T-helper 2 cell (primary cell): Measurements from ENCODE around the gene EPHB6.
A peak's percentile ranks its signal among the peaks of the same experiment; 100 is the strongest.

ENCODE experiments used
- DNase-seq, 5 experiments: peaks; one replicate each; pipeline versions ENCODE4 v3.0.0 to v3.0.0-alpha.2; 2012 to 2022

The EPHB6 gene

GRCh38 chr7:142864980-142865747 is 10.3 kb downstream of the EPHB6 start:
- DNase-seq: no peak

- DNase-seq: no peak
Observed at GRCh38 chr7:142865766-142866165, 10.9 kb downstream of the EPHB6 start.

GRCh38 chr7:142866361-142867096 is 11.7 kb downstream of the EPHB6 start:
- DNase-seq: no peak

- no peak for DNase-seq
Observed at GRCh38 chr7:142867097-142867378, 12.2 kb downstream of the EPHB6 start.

GRCh38 chr7:142867398-142868187 is 12.7 kb downstream of the EPHB6 start:
- no peak for DNase-seq

- DNase-seq: no peak
Observed at GRCh38 chr7:142868188-142868985, 13.5 kb downstream of the EPHB6 start.

GRCh38 chr7:142868986-142869415 is 14.1 kb downstream of the EPHB6 start:
- DNase-seq: no peak

GRCh38 chr7:142869434-142869833 is 14.6 kb downstream of the EPHB6 start:
- DNase-seq: no peak

- no peak for DNase-seq
Observed at GRCh38 chr7:142870147-142870559, 15.3 kb downstream of the EPHB6 start.

GRCh38 chr7:142870566-142871259 is 15.8 kb downstream of the EPHB6 start:
- no peak for DNase-seq

- DNase-seq: no peak
Observed at GRCh38 chr7:142871260-142872105, 16.6 kb downstream of the EPHB6 start.

- no peak for DNase-seq
Observed at GRCh38 chr7:142872106-142872675, 17.3 kb downstream of the EPHB6 start.

GRCh38 chr7:142873281-142873784 is 18.5 kb downstream of the EPHB6 start:
- peak in 1 of 5 experiments; percentile 27 for DNase-seq

- DNase-seq: no peak
Observed at GRCh38 chr7:142873871-142874270, 19.0 kb downstream of the EPHB6 start.

- DNase-seq: no peak
Observed at GRCh38 chr7:142874409-142874808, 19.5 kb downstream of the EPHB6 start.

- DNase-seq: no peak
Observed at GRCh38 chr7:142874837-142875236, 20.0 kb downstream of the EPHB6 start.

GRCh38 chr7:142875456-142875855 is 20.6 kb downstream of the EPHB6 start:
- DNase-seq: no peak

- DNase-seq: no peak
Observed at GRCh38 chr7:142876236-142876960, 21.5 kb downstream of the EPHB6 start.

- DNase-seq: no peak
Observed at GRCh38 chr7:142876991-142877910, 22.4 kb downstream of the EPHB6 start.
